Stimulated activated CD4-positive, alpha-beta T cell treated with anti-CD3 and anti-CD28 coated beads, Interleukin-1b, Interleukin-23, amount 100 ng/mL, for 1 hour (primary cell): Measurements from ENCODE around the gene KCNB1.

Experiments used
- DNase-seq, 2 donors: peaks; one replicate each; pipeline ENCODE4 v3.0.0-alpha.2; 2020; ENCODE audit warnings: low read depth in 2 of 2

Gene KCNB1

DNA sequence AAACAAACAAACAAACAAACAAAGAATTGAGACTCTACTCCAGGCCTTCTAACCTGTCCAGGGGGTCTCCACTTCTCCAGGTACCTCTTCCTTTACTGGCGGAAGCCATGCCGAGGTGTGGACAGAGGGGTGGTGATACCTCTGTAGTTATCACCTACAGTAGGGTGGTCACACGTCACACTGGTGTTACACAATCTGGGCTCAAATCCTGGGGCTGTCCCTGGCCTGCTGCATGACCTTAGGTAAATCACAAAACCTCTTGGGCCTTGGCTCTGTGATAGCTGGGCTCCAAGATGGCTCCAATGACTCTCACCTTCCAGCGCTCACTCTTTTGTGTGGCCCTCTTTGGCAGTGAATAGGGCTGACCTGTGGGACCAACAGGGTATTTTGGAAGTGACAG is 127.8 kb downstream of the KCNB1 start:
- DNase-seq: no peak

GRCh38 chr20:49353348-49353747 is 129.1 kb downstream of the KCNB1 start:
- DNase-seq: no peak

- no peak for DNase-seq
Observed at GRCh38 chr20:49352751-49353150, 129.7 kb downstream of the KCNB1 start.

GRCh38 chr20:49351775-49352174 is 130.7 kb downstream of the KCNB1 start:
- no peak for DNase-seq

DNA sequence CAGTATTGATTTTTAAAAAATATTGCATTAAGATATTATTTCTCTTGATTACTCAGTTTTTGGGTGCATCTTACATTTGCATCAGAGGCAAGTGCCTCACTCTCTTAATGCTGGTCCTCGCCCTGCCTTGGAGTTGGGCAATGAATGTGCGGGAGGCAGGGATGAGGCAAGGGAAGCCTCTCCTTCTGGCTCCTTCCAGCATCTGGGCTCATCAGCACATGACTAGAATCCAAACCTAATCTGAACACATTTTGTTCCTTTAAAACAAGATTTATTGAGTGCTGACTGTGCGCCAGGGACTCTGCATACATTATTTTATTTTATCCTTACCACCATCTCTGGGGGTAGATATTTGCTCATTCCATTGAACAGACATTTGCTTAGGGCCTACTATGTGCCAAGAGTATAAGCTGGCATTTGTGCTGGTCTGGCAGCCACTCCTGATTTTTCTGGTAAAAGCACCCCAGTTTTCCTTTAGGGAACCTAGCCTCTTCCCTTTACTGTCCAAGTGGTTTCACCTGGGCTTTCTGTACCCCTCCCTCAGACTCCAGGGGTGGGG is 132.7 kb downstream of the KCNB1 start:
- DNase-seq: no peak

- no peak for DNase-seq
Observed at GRCh38 chr20:49349078-49349477, 133.4 kb downstream of the KCNB1 start.

DNA sequence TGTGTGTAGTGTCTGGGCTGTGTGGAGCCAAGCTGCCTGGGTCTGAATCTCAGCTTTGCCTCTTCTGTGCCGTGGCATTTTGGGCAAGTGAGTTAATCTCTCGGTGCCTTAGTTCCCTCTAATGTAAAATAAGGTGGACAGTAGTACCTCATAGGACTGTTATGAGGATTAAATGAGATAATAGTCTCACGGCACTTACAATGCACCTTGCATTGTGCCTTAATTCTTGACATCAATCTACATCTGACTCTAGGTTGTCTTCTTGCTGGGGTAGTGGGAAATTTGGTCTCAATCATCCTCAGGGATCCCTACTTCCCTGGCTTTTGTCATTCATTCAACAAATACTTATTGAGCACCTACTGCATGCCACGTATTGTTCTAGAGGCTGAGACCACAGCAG is 133.9 kb downstream of the KCNB1 start:
- no peak for DNase-seq

DNA sequence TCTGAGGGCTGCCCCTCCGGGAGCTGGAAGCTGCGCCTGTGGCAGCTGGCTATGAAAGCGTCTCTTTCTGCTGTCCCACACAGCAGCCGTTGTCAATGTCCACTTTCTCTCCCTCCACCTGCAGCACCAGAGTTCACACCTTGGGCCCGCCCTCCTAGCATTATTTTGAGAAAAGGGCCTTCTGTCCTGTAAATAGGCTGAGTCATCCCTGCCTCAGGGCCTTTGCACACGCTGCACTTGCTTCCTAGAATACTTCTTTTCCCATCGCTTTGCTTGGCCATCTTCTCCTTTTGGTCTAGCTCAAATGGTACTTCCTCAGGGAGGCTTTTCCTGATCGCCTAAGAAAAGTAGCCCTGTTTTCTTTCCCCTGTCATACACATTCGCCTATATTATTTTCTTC is 135.3 kb downstream of the KCNB1 start:
- DNase-seq: no peak

- no peak for DNase-seq
Observed at GRCh38 chr20:49346682-49347081, 135.8 kb downstream of the KCNB1 start.

DNA sequence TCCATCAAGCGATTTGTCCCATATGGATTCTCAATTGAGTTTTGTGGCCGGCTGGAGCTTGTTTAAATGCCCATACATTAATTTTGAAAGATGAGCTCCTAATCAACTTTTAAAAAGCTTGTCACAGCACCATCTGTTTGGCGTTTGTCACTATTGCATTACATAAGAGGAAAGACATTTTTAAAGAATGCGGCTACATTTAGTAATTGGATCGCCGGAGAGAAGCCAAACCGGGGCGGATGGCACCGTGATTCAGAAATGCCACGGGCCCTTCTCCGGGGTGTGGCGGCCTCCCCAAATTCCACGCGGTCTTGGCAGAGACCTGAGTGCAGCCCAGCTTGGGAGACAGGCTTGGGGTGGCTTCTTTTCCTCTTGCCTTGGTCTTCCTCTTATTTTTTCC is 136.9 kb downstream of the KCNB1 start:
- DNase-seq: no peak

- DNase-seq: no peak
Observed at GRCh38 chr20:49344975-49345374, 137.5 kb downstream of the KCNB1 start.

- no peak for DNase-seq
Observed at GRCh38 chr20:49344140-49344539, 138.3 kb downstream of the KCNB1 start.

DNA sequence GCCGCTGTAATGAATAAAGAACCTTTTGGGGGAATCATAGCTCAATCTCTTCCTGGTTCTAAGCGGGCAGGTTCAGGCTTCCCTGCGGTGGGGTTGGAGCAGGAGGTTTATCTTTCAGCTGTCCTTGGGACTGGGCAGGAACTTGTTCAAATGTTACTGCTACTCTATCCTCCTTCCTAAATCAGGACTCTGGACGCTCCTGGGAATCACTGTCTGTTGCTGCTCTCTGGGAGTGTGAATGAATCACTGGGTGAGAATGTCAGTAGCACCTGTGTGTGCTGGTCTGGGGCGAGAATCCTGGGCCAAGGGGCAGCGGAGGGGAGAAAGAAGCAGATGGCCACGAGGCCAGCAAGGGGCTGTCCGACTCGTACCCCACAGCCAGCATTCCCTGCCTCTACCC is 139.2 kb downstream of the KCNB1 start:
- DNase-seq: no peak

GRCh38 chr20:49340161-49340966 is 142.1 kb downstream of the KCNB1 start:
- DNase-seq: no peak

GRCh38 chr20:49339123-49339522 is 143.3 kb downstream of the KCNB1 start:
- no peak for DNase-seq

GRCh38 chr20:49338061-49338460 is 144.4 kb downstream of the KCNB1 start:
- DNase-seq: no peak

DNA sequence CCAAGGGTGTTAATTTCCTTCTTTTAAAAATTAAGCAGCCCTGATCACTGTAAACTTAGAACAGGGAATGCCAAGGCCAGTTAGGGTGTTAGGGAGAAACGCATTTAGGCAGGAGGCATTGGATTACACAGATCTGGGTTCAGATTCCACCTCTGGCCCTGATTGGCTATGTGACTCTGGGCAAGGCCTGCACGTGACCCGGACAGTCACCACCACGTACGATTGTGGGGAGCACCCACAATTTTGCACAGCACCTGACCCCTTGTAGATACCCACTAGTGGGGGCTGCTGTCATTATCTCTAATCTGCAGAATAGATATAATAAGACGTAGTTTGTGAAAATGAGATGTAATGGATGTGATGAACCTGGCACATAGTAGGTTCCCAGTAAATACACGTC is 145.1 kb downstream of the KCNB1 start:
- DNase-seq: no peak

DNA sequence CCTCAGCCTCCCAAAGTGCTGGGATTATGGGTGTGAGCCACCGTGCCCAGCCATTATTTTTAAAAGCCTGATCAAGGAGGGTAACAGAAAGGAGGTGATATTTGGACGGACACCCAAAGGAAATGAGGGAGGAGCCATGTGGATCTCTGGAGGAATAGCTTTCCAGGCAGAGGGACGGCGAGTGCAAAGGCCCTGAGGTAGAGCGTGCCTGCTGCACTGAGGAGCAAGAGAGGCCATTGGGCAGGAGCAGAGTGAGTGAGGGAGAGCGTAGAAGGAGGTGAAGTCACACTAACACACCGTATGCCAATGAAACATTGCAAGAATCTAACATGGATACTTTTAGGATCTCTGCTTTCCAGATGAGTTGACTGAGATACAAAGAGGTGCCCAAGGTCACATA is 145.7 kb downstream of the KCNB1 start:
- no peak for DNase-seq

- DNase-seq: no peak
Observed at GRCh38 chr20:49335476-49335875, 147.0 kb downstream of the KCNB1 start.

- no peak for DNase-seq
Observed at GRCh38 chr20:49330701-49331615, 151.5 kb downstream of the KCNB1 start.

DNA sequence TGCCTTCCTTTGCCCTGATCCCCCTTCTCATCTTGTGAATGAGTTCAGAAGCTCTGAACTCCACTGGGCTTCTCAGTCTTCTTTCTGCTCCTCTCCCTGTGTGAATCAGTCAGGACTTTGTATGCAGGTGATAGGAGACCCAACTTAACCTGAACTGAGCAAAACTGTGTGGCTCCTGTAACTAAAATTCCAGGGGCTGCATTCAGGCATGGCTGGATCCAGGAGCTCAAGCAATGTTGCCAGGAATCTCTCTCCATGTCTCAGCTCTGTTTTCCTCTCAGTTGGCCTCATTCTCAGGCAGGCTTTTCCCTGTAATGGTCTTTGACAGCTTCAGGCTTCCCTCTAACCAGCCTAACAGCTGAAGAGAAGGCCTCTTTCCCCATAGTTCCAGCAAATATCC is 153.7 kb downstream of the KCNB1 start:
- DNase-seq: no peak

DNA sequence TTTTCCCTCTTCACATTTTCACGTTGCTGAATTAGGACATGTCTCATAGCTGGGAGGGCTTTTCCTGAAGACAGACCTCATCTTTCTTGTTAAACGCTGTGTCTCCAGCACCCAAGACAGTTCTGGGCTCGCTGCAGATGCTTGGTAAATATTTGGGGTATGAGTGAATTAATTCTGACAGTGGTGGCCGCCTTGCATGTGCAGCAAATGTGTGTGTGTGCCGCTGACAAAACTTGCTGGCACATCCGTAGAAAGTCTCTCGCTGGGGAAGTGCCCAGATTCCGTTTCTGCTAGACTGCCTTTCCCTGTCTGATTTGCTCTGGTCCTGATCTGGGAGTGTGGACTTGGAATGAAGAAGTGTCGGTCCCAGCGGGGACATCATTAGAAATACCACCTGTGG is 156.4 kb downstream of the KCNB1 start:
- no peak for DNase-seq

- DNase-seq: no peak
Observed at GRCh38 chr20:49324306-49324705, 158.2 kb downstream of the KCNB1 start.
